GM12878 (cell line): ENCODE measurements around the gene VGLL3. TPM values are rescaled to one million over a fixed set of nuclear protein-coding genes. Genes with fewer than 3 reads are reported as not detected.
"Not testable (repeated sequence)": the region's sequence is repeated elsewhere in the genome, so short reads cannot be mapped to it uniquely, and the experiment has no call there.

Experiments
- ATAC-seq: fragments of 200-7000 bp; cut with Tn5 transposase; 3 replicates; pipeline ENCODE4 v1.9.1; 2020; ENCODE audit warnings: mild to moderate bottlenecking, moderate library complexity
- BruUV-seq: library from RNA; stranded (reverse); fragments of 400-500 nt; replicated peaks from 2 replicates; lab custom pipeline; 2021; lab: Mats Ljungman, UMichigan
- CTCF ChIA-PET: fragments of 300-600 bp; sonication (Branson Sonifier 250); formaldehyde crosslinking; extraction: SDS; loops from one replicate; lab custom pipeline; 2021; ENCODE audit warnings: inconsistent platforms; lab: Yijun Ruan, JAX
- POLR2A ChIA-PET: fragments of 350-600 bp; formaldehyde crosslinking; extraction: SDS; loops from one replicate; lab custom pipeline; 2021; ENCODE audit warnings: inconsistent platforms; lab: Charles Lee
- RAD21 ChIA-PET: fragments of 300-600 bp; sonication (Branson Sonifier 250); formaldehyde crosslinking; loops from one replicate; lab custom pipeline; 2023; ENCODE audit warnings: antibody characterized with exemption; ENCODE audit not compliant: unreplicated experiment; lab: Charles Lee
- SMC1A ChIA-PET: fragments of 300-600 bp; sonication (Branson Sonifier 250); formaldehyde crosslinking; loops from one replicate; lab custom pipeline; 2023; ENCODE audit not compliant: unreplicated experiment, uncharacterized antibody; lab: Charles Lee
- DNase-seq: peaks from one replicate; pipeline ENCODE4 v3.0.0-alpha.2; 2011; ENCODE audit warnings: low read depth, low spot score
- FAIRE-seq: peaks from 3 replicates; lab custom pipeline; 2011; peaks lifted over from hg19 to GRCh38; lab: Jason Lieb, UNC
- H2AFZ ChIP-seq: 2 replicates; pipeline ENCODE4 v1.6.0; 2011; ENCODE audit warnings: low read depth, low read length, control low read depth; ENCODE audit not compliant: control insufficient read depth
- H3K27ac ChIP-seq: 2 replicates; pipeline ENCODE4 v1.5.1; 2011; ENCODE audit warnings: control low read depth; ENCODE audit not compliant: control insufficient read depth, insufficient read depth
- H3K27me3 ChIP-seq, 2 experiments: replicated peaks in 1 of 2; 2 replicates each; pipeline versions ENCODE4 v1.6.0 to v1.6.1; 2011; ENCODE audit warnings: low read length in 1 of 2; ENCODE audit not compliant: control insufficient read depth in 2 of 2, insufficient read depth in 2 of 2
- H3K36me3 ChIP-seq, 2 experiments: 2 replicates each; pipeline ENCODE4 v1.5.1; 2011; ENCODE audit warnings: low read length in 1 of 2; ENCODE audit not compliant: control insufficient read depth in 2 of 2, insufficient read depth in 2 of 2
- H3K4me1 ChIP-seq: 2 replicates; pipeline ENCODE4 v1.6.1; 2011; ENCODE audit warnings: mild to moderate bottlenecking, low read length, moderate library complexity, mixed read lengths; ENCODE audit not compliant: control insufficient read depth, insufficient read depth
- H3K4me2 ChIP-seq: 2 replicates; pipeline ENCODE4 v1.6.0; 2011; ENCODE audit warnings: control low read depth; ENCODE audit not compliant: control insufficient read depth, insufficient read depth
- H3K4me3 ChIP-seq: fragments of 200-600 bp; sonication (generic); 2 replicates; pipeline ENCODE4 v1.5.1; 2016
- H3K79me2 ChIP-seq: 2 replicates; pipeline ENCODE4 v1.6.0; 2011; ENCODE audit warnings: low read length; ENCODE audit not compliant: control insufficient read depth, insufficient read depth
- H3K9ac ChIP-seq: 2 replicates; pipeline ENCODE4 v1.8.0; 2011; ENCODE audit warnings: low read length, control low read depth, mixed read lengths; ENCODE audit not compliant: control insufficient read depth, insufficient read depth
- H3K9me3 ChIP-seq: replicated peaks from 3 replicates; pipeline ENCODE4 v1.5.1; 2011; ENCODE audit warnings: mild to moderate bottlenecking, low read length; ENCODE audit not compliant: control insufficient read depth, insufficient read depth
- H4K20me1 ChIP-seq: 2 replicates; pipeline ENCODE4 v1.6.0; 2011; ENCODE audit not compliant: control insufficient read depth, insufficient read depth
- DPF2 ChIP-seq: fragments of 450-650 bp; IDR thresholded peaks from 2 replicates; pipeline ENCODE4 v1.6.1; 2017; ENCODE audit warnings: mild to moderate bottlenecking
- EED ChIP-seq: sonication (generic); IDR thresholded peaks from 2 replicates; pipeline ENCODE4 v1.6.1; 2016; ENCODE audit warnings: antibody characterized with exemption, low read depth
- EZH2 ChIP-seq: IDR thresholded peaks from 2 replicates; pipeline ENCODE4 v1.6.1; 2012; ENCODE audit warnings: low read depth, mild to moderate bottlenecking, control low read depth, inconsistent platforms, low read length, borderline replicate concordance; ENCODE audit not compliant: control insufficient read depth
- RCOR1 ChIP-seq: conservative IDR thresholded peaks from 2 replicates; pipeline ENCODE4 v1.6.1; 2012; ENCODE audit warnings: low read depth, low read length, improper control_type of control experiment
- SRF ChIP-seq, 2 experiments: IDR thresholded peaks; 2 replicates each; pipeline ENCODE4 v1.6.1; 2011; ENCODE audit warnings: low read depth in 2 of 2, low read length in 2 of 2, mild to moderate bottlenecking in 1 of 2, moderate library complexity in 1 of 2
- ZNF24 ChIP-seq: fragments of 450-650 bp; IDR thresholded peaks from 2 replicates; pipeline ENCODE4 v1.6.1; 2017; ENCODE audit warnings: antibody characterized with exemption, mild to moderate bottlenecking
- WGBS: methylation state at CpG from one replicate; pipeline ENCODE4 v1.1.6; 2016; ENCODE audit warnings: low lambda C conversion rate; ENCODE audit not compliant: insufficient replicate concordance, insufficient coverage; ENCODE audit errors: missing lambda C conversion rate; 5-methylcytosine and 5-hydroxymethylcytosine counted together
- in situ Hi-C: fragments of 300-500 bp; cut with MboI; formaldehyde crosslinking; loops from 9 replicates; pipeline ENCODE4 v1.14.3; 2018; ENCODE audit warnings: mixed read lengths
- intact Hi-C: fragments of 100-400 bp; cut with micrococcal nuclease; formaldehyde crosslinking; loops from one replicate; pipeline ENCODE4 v1.14.2; 2022; ENCODE audit not compliant: unreplicated experiment
- polyA plus RNA-seq, 11 experiments: library from polyadenylated mRNA; depleted of rRNA in 4 of 11; unstranded in 6 of 11; stranded (reverse) in 5 of 11; fragments of >200 nt; fragmentation: Nextera tagmentation in 4 of 11; fragmentation: Illumina TruSeq in 1 of 11; extraction: Ambion mirVana in 4 of 11; extraction: Trizol in 1 of 11; gene quantifications; 1 replicate in 1 of 11; 2 replicates in 10 of 11; pipeline versions ENCODE4 v1.2.1 to v1.2.3, GENCODE V29; 2011 to 2016; ENCODE audit warnings: inconsistent platforms in 2 of 11, missing spikeins in 2 of 11, low read depth in 1 of 11
- total RNA-seq, 4 experiments: library from RNA; depleted of rRNA in 3 of 4; stranded (reverse); fragments of >200 nt in 3 of 4; fragmentation: Illumina TruSeq in 1 of 4; extraction: Trizol in 1 of 4; gene quantifications; 2 replicates each; pipeline versions ENCODE4 v1.2.1 to v1.2.3, GENCODE V29; 2013 to 2021

The VGLL3 gene
- total and polyA plus RNA-seq, 10 of the 15 experiments (the other 5 are each of a cell fraction or from before 2014, with no cell fraction given): 0.05 TPM; not detected in 9

GRCh38 chr3:87025661-87026645, 35.0 kb upstream of the VGLL3 start:
- Histone ChIP-seq H4K20me1 (no peaks in the 10 kb centered on the region), H3K36me3 (no peaks in the 10 kb centered on the region), H3K4me2 (no peak overlapping the region), H3K79me2 (no peaks in the 10 kb centered on the region), H3K4me3 (no peak overlapping the region), H3K9me3 (no peaks in the 10 kb centered on the region), H3K27ac (no peak overlapping the region), H3K27me3 (no peaks in the 10 kb centered on the region), H3K9ac (no peak overlapping the region), H3K4me1 (no peaks in the 10 kb centered on the region), H2AFZ (no peak overlapping the region)
- in situ Hi-C loops: no loop called here
- FAIRE-seq: no peak
- no peak for ATAC-seq
- no TSS peak for BruUV-seq
- 0% methylated on average over 2 of the region's 3 CpGs for WGBS
- TF ChIP-seq DPF2: no peak
- TF ChIP-seq EED: no peak
- no peak for TF ChIP-seq ZNF24
- no peak for TF ChIP-seq EZH2
- TF ChIP-seq RCOR1: no peak
- no peak for TF ChIP-seq SRF (IDR thresholded peaks at IDR 0.05; ENCODE audit: low read depth in 2 of 2, low read length in 2 of 2)
- ChIA-PET CTCF (interaction anchor here (0.5 kb wide), 1 partner anchor 37 kb away, joined by 3 read pairs; no protein-coding TSS in a partner anchor), SMC1A (no interaction called here), POLR2A (interaction anchor here (0.6 kb wide), 1 partner anchor 838 kb away, joined by 3 read pairs; no protein-coding TSS in a partner anchor), RAD21 (no interaction called here)
- intact Hi-C loops: no loop called here
- no peak for DNase-seq

GRCh38 chr3:87017370-87017769, 26.4 kb upstream of the VGLL3 start:
- FAIRE-seq, CTCF ChIA-PET, H3K4me2 ChIP-seq, BruUV-seq, H3K27ac ChIP-seq, H3K4me3 ChIP-seq, H3K9me3 ChIP-seq, POLR2A ChIA-PET, H3K9ac ChIP-seq, intact Hi-C loops, DNase-seq, SMC1A ChIA-PET, H3K36me3 ChIP-seq, RAD21 ChIA-PET, H3K27me3 ChIP-seq, H3K4me1 ChIP-seq, H3K79me2 ChIP-seq, in situ Hi-C loops, H4K20me1 ChIP-seq, ATAC-seq, H2AFZ ChIP-seq: not testable (repeated sequence)
- 54% methylated on average over 5 of the region's 6 CpGs for WGBS
